Astrocyte (in vitro differentiated cells and primary cell): ENCODE results near the gene MAP3K6. TPM values are rescaled to one million over a fixed set of nuclear protein-coding genes. Genes with fewer than 3 reads are reported as not detected.

ENCODE experiments used
- DNase-seq: peaks from one replicate; pipeline ENCODE4 v3.0.0-alpha.2; 2010; ENCODE audit warnings: low read depth
- FAIRE-seq: peaks from 2 replicates; lab custom pipeline; 2011; peaks lifted over from hg19 to GRCh38; lab: Jason Lieb, UNC
- H2AFZ ChIP-seq: 2 replicates; pipeline ENCODE4 v1.6.0; 2012; ENCODE audit warnings: low read depth, low read length, inconsistent platforms
- H3K27ac ChIP-seq: 2 replicates; pipeline ENCODE4 v1.5.1; 2011; ENCODE audit warnings: low read depth, low read length, inconsistent platforms
- H3K27me3 ChIP-seq: 2 replicates; pipeline ENCODE4 v1.6.0; 2011; ENCODE audit warnings: low read length, inconsistent platforms; ENCODE audit not compliant: insufficient read depth
- H3K36me3 ChIP-seq: 2 replicates; pipeline ENCODE4 v1.5.1; 2011; ENCODE audit warnings: low read length, inconsistent platforms; ENCODE audit not compliant: insufficient read depth
- H3K4me1 ChIP-seq: 2 replicates; pipeline ENCODE4 v1.5.1; 2011; ENCODE audit warnings: low read length, inconsistent platforms; ENCODE audit not compliant: insufficient read depth
- H3K4me2 ChIP-seq: 2 replicates; pipeline ENCODE4 v1.6.0; 2012; ENCODE audit warnings: low read length, inconsistent platforms
- H3K4me3 ChIP-seq: 2 replicates; pipeline ENCODE4 v1.5.1; 2011; ENCODE audit warnings: low read depth, mild to moderate bottlenecking, low read length, inconsistent platforms; ENCODE audit not compliant: insufficient read depth
- H3K79me2 ChIP-seq: 2 replicates; pipeline ENCODE4 v1.6.0; 2012; ENCODE audit warnings: mild to moderate bottlenecking, low read length, inconsistent platforms; ENCODE audit not compliant: insufficient read depth
- H3K9ac ChIP-seq: 2 replicates; pipeline ENCODE4 v1.6.0; 2012; ENCODE audit warnings: mild to moderate bottlenecking, low read length, inconsistent platforms
- H3K9me3 ChIP-seq: 2 replicates; pipeline ENCODE4 v1.5.1; 2012; ENCODE audit warnings: low read depth, mild to moderate bottlenecking, low read length, inconsistent platforms; ENCODE audit not compliant: insufficient read depth
- H4K20me1 ChIP-seq: 2 replicates; pipeline ENCODE4 v1.6.0; 2012; ENCODE audit warnings: low read length, inconsistent platforms; ENCODE audit not compliant: insufficient read depth
- H3K27ac Mint-ChIP-seq: one replicate; pipeline ENCODE4 v1.8.0; 2021; ENCODE audit warnings: mild to moderate bottlenecking, mixed read lengths; ENCODE audit not compliant: unreplicated experiment
- H3K27me3 Mint-ChIP-seq: one replicate; pipeline ENCODE4 v1.8.0; 2021; ENCODE audit warnings: low read depth, mixed read lengths; ENCODE audit not compliant: unreplicated experiment
- H3K36me3 Mint-ChIP-seq: one replicate; pipeline ENCODE4 v1.8.0; 2021; ENCODE audit warnings: low read depth, mixed read lengths; ENCODE audit not compliant: unreplicated experiment
- H3K4me1 Mint-ChIP-seq: one replicate; pipeline ENCODE4 v1.8.0; 2021; ENCODE audit warnings: low read depth, mixed read lengths; ENCODE audit not compliant: unreplicated experiment
- H3K4me3 Mint-ChIP-seq: one replicate; pipeline ENCODE4 v1.8.0; 2021; ENCODE audit warnings: mild to moderate bottlenecking, moderate library complexity, mixed read lengths; ENCODE audit not compliant: unreplicated experiment
- H3K9me3 Mint-ChIP-seq: one replicate; pipeline ENCODE4 v1.8.0; 2021; ENCODE audit warnings: mild to moderate bottlenecking, mixed read lengths; ENCODE audit not compliant: unreplicated experiment
- CTCF ChIP-seq: IDR thresholded peaks from 2 replicates; pipeline ENCODE4 v1.5.1; 2011; ENCODE audit warnings: low read depth, mild to moderate bottlenecking, inconsistent platforms, low read length, moderate library complexity; ENCODE audit not compliant: insufficient read depth
- EZH2 ChIP-seq: IDR thresholded peaks from 2 replicates; pipeline ENCODE4 v1.6.1; 2012; ENCODE audit warnings: mild to moderate bottlenecking, low read length, inconsistent platforms; ENCODE audit not compliant: insufficient read depth
- total RNA-seq: library from RNA; stranded (reverse); gene quantifications from 2 replicates; pipeline ENCODE4 v1.2.1, GENCODE V29; 2021

MAP3K6 gene
- total RNA-seq, 1 donor from 2014 or later = 16.8 TPM

- no peaks in the 10 kb centered on the region for H3K79me2 ChIP-seq
- Mint-ChIP-seq H3K9me3 (no peaks in the 10 kb centered on the region), H3K27me3 (peaks cover 19% of the 10 kb centered on the region), H3K36me3 (peaks cover 21% of the 10 kb centered on the region), H3K4me1 (peaks cover 2% of the 10 kb centered on the region), H3K27ac (peak overlapping the region; percentile 41), H3K4me3 (peak overlapping the region; percentile 62)
- FAIRE-seq (no peak), DNase-seq (no peak)
- H3K9ac ChIP-seq = no peak overlapping the region
- H3K4me2 ChIP-seq = no peak overlapping the region
- H2AFZ ChIP-seq = no peak overlapping the region
- H3K4me1 ChIP-seq = peaks cover 15% of the 10 kb centered on the region
- no peak overlapping the region for H3K27ac ChIP-seq
- H3K4me3 ChIP-seq = no peak overlapping the region
- no peak for TF ChIP-seq EZH2
- no peak for TF ChIP-seq CTCF
- no peaks in the 10 kb centered on the region for H3K36me3 ChIP-seq
- H3K27me3 ChIP-seq = no peaks in the 10 kb centered on the region
- no peaks in the 10 kb centered on the region for H4K20me1 ChIP-seq
- no peaks in the 10 kb centered on the region for H3K9me3 ChIP-seq
These were observed 2.7 kb downstream of the MAP3K6 start for GRCh38 chr1:27363766-27364695.

- H3K36me3 Mint-ChIP-seq = peaks cover 32% of the 10 kb centered on the region
- Histone ChIP-seq H3K4me3 (no peak overlapping the region), H3K79me2 (no peaks in the 10 kb centered on the region), H3K4me1 (peaks cover 7% of the 10 kb centered on the region), H4K20me1 (no peaks in the 10 kb centered on the region), H3K9ac (no peak overlapping the region), H3K36me3 (no peaks in the 10 kb centered on the region), H3K27ac (no peak overlapping the region), H3K9me3 (no peaks in the 10 kb centered on the region), H3K27me3 (no peaks in the 10 kb centered on the region), H2AFZ (no peak overlapping the region), H3K4me2 (no peak overlapping the region)
- FAIRE-seq (no peak), DNase-seq (no peak)
- H3K4me1 Mint-ChIP-seq = peaks cover 2% of the 10 kb centered on the region
- H3K27me3 Mint-ChIP-seq = peaks cover 30% of the 10 kb centered on the region
- H3K9me3 Mint-ChIP-seq = no peaks in the 10 kb centered on the region
- H3K4me3 Mint-ChIP-seq = no peak overlapping the region
- no peak overlapping the region for H3K27ac Mint-ChIP-seq
- TF ChIP-seq EZH2 (no peak), CTCF (no peak)
These were observed 5.2 kb downstream of the MAP3K6 start for GRCh38 chr1:27361553-27361952.

GRCh38 chr1:27361044-27361402, 5.7 kb downstream of the MAP3K6 start:
- H3K27ac Mint-ChIP-seq = no peak overlapping the region

More at GRCh38 chr1:27361044-27361402, 5.7 kb downstream of the MAP3K6 start:
- no peaks in the 10 kb centered on the region for H4K20me1 ChIP-seq
- no peaks in the 10 kb centered on the region for H3K27me3 ChIP-seq
- H3K4me3 ChIP-seq = no peak overlapping the region
- H2AFZ ChIP-seq = peak overlapping the region; percentile 60
- Mint-ChIP-seq H3K36me3 (peaks cover 32% of the 10 kb centered on the region), H3K9me3 (no peaks in the 10 kb centered on the region), H3K27me3 (peaks cover 30% of the 10 kb centered on the region), H3K4me1 (peaks cover 2% of the 10 kb centered on the region), H3K4me3 (peak overlapping the region; percentile 45)
- no peaks in the 10 kb centered on the region for H3K79me2 ChIP-seq
- no peak for DNase-seq
- no peak overlapping the region for H3K9ac ChIP-seq
- no peak for FAIRE-seq
- peaks cover 1% of the 10 kb centered on the region for H3K36me3 ChIP-seq
- TF ChIP-seq CTCF = no peak
- no peak for TF ChIP-seq EZH2
- H3K4me2 ChIP-seq = no peak overlapping the region
- no peaks in the 10 kb centered on the region for H3K9me3 ChIP-seq
- no peak overlapping the region for H3K27ac ChIP-seq
- H3K4me1 ChIP-seq = peaks cover 7% of the 10 kb centered on the region
